DOHH2 (cell line): ENCODE results near the gene OXNAD1.

Experiments
- H3F3A ChIP-seq: fragments of 200-600 bp; sonication (generic), shearing (Covaris generic); 2 replicates; pipeline ENCODE4 v1.6.0; 2016; ENCODE audit warnings: antibody characterized with exemption, mild to moderate bottlenecking; ENCODE audit not compliant: control insufficient read depth, insufficient read depth
- H3K27ac ChIP-seq: fragments of 200-600 bp; sonication (generic); 2 replicates; pipeline ENCODE4 v1.5.1; 2014; ENCODE audit warnings: low read depth, mild to moderate bottlenecking, low read length, moderate library complexity
- H3K27me3 ChIP-seq: fragments of 200-600 bp; sonication (generic); 2 replicates; pipeline ENCODE4 v1.6.1; 2014; ENCODE audit warnings: mild to moderate bottlenecking, low read length, mixed read lengths; ENCODE audit not compliant: control insufficient read depth
- H3K36me3 ChIP-seq: fragments of 200-600 bp; sonication (generic); 2 replicates; pipeline ENCODE4 v1.6.1; 2014; ENCODE audit warnings: mild to moderate bottlenecking, low read length, moderate library complexity, mixed read lengths; ENCODE audit not compliant: control insufficient read depth
- H3K4me1 ChIP-seq: fragments of 200-600 bp; sonication (generic); 2 replicates; pipeline ENCODE4 v1.6.1; 2014; ENCODE audit warnings: mild to moderate bottlenecking, low read length, mixed read lengths; ENCODE audit not compliant: control insufficient read depth
- H3K4me2 ChIP-seq: fragments of 200-600 bp; sonication (generic); 2 replicates; pipeline ENCODE4 v1.6.0; 2014; ENCODE audit warnings: mild to moderate bottlenecking, low read length, moderate library complexity
- H3K4me3 ChIP-seq: fragments of 200-600 bp; sonication (generic); 2 replicates; pipeline ENCODE4 v1.5.1; 2014; ENCODE audit warnings: mild to moderate bottlenecking, low read length, mixed read lengths
- H3K79me2 ChIP-seq: fragments of 200-600 bp; sonication (generic); 2 replicates; pipeline ENCODE4 v1.6.1; 2014; ENCODE audit warnings: mild to moderate bottlenecking, low read length, mixed read lengths; ENCODE audit not compliant: control insufficient read depth
- H3K9me2 ChIP-seq: fragments of 200-600 bp; sonication (generic); replicated peaks from 2 replicates; pipeline ENCODE4 v1.6.1; 2014; ENCODE audit warnings: mild to moderate bottlenecking, low read length, mixed read lengths; ENCODE audit not compliant: control insufficient read depth
- H3K9me3 ChIP-seq: fragments of 200-600 bp; sonication (generic); 2 replicates; pipeline ENCODE4 v1.6.1; 2014; ENCODE audit warnings: antibody characterized with exemption, low read length, mixed read lengths; ENCODE audit not compliant: control insufficient read depth, insufficient read depth
- H4K20me1 ChIP-seq: fragments of 200-600 bp; sonication (generic); 2 replicates; pipeline ENCODE4 v1.6.0; 2014; ENCODE audit warnings: low read depth, mild to moderate bottlenecking, antibody characterized with exemption, low read length, moderate library complexity; ENCODE audit not compliant: control insufficient read depth, insufficient read depth
- CTCF ChIP-seq: fragments of 200-600 bp; sonication (generic); IDR thresholded peaks from one replicate; pipeline ENCODE4 v1.5.1; 2014; ENCODE audit warnings: antibody characterized with exemption, mild to moderate bottlenecking, low read depth, low read length; ENCODE audit not compliant: poor library complexity, severe bottlenecking
- EZH2phosphoT487 ChIP-seq: fragments of 200-600 bp; sonication (generic); IDR thresholded peaks from 2 replicates; pipeline ENCODE4 v1.6.1; 2017; ENCODE audit warnings: borderline replicate concordance, mild to moderate bottlenecking, antibody characterized with exemption, low read length, moderate library complexity, mixed read lengths

Gene OXNAD1

GRCh38 chr3:16311960-16312451, 47.0 kb downstream of the OXNAD1 start:
- Histone ChIP-seq H3K27ac (peak overlapping the region; percentile 20; the same call in 1 of the 2 replicates), H3F3A (peaks cover 46% of the 10 kb centered on the region), H3K4me1 (peaks cover 12% of the 10 kb centered on the region; the same call in 1 of the 2 replicates), H3K9me3 (no peaks in the 10 kb centered on the region), H3K4me2 (no peak overlapping the region), H4K20me1 (peaks cover 4% of the 10 kb centered on the region; the same call in 1 of the 2 replicates), H3K79me2 (no peaks in the 10 kb centered on the region; the same call in 1 of the 2 replicates), H3K27me3 (no peaks in the 10 kb centered on the region), H3K36me3 (peaks cover 82% of the 10 kb centered on the region), H3K9me2 (no peaks in the 10 kb centered on the region), H3K4me3 (no peak overlapping the region)
- TF ChIP-seq EZH2phosphoT487 (no peak), CTCF (no peak)

GRCh38 chr3:16313886-16314645, 49.1 kb downstream of the OXNAD1 start:
- H3K4me1 ChIP-seq = peaks cover 12% of the 10 kb centered on the region; the same call in 1 of the 2 replicates
- TF ChIP-seq CTCF (no peak), EZH2phosphoT487 (no peak)

GRCh38 chr3:16315623-16316022, 50.6 kb downstream of the OXNAD1 start:
- H3K4me1 ChIP-seq = peaks cover 12% of the 10 kb centered on the region; the same call in 1 of the 2 replicates
- H3K27me3 ChIP-seq = no peaks in the 10 kb centered on the region
- no peak overlapping the region for H3K4me2 ChIP-seq
- no peak for TF ChIP-seq EZH2phosphoT487
- peaks cover 93% of the 10 kb centered on the region for H3K36me3 ChIP-seq
- H3F3A ChIP-seq = peaks cover 25% of the 10 kb centered on the region
- H3K4me3 ChIP-seq = no peak overlapping the region
- H3K79me2 ChIP-seq = peaks cover 22% of the 10 kb centered on the region
- no peak overlapping the region for H3K27ac ChIP-seq
- H3K9me2 ChIP-seq = no peaks in the 10 kb centered on the region
- no peaks in the 10 kb centered on the region for H3K9me3 ChIP-seq
- H4K20me1 ChIP-seq = peaks cover 7% of the 10 kb centered on the region; the same call in 1 of the 2 replicates

More at GRCh38 chr3:16313886-16314645, 49.1 kb downstream of the OXNAD1 start:
- no peaks in the 10 kb centered on the region for H3K9me2 ChIP-seq
- peaks cover 7% of the 10 kb centered on the region; the same call in 1 of the 2 replicates for H4K20me1 ChIP-seq
- no peak overlapping the region for H3K27ac ChIP-seq
- peaks cover 35% of the 10 kb centered on the region for H3F3A ChIP-seq
- no peaks in the 10 kb centered on the region for H3K27me3 ChIP-seq
- H3K79me2 ChIP-seq = peaks cover 10% of the 10 kb centered on the region
- no peak overlapping the region for H3K4me3 ChIP-seq
- no peaks in the 10 kb centered on the region for H3K9me3 ChIP-seq
- no peak overlapping the region for H3K4me2 ChIP-seq
- H3K36me3 ChIP-seq = peaks cover 90% of the 10 kb centered on the region

DNA sequence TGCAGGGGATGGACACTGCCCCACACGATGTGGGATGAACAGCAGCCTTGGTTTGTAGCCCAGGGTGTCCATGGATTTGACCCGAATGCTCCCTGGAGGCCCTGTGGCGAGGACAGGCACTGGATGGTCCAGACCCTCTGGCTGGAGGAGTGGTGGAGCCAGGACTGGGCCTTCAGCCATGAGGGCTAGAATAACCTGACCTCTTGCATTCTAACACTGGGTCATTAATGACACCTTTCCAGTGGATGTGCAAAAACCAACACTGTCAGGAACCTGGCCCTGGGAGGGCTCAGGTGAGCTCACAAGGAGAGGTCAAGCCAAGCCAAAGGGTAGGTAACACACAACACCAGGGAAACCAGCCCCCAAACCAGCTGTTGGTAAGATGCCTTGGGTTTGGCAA, 51.4 kb downstream of the OXNAD1 start:
- H3K4me2 ChIP-seq = no peak overlapping the region
- no peak overlapping the region for H3K4me3 ChIP-seq
- H3F3A ChIP-seq = peaks cover 23% of the 10 kb centered on the region
- TF ChIP-seq CTCF = no peak
- no peak for TF ChIP-seq EZH2phosphoT487
- no peaks in the 10 kb centered on the region for H3K27me3 ChIP-seq
- H3K79me2 ChIP-seq = peaks cover 26% of the 10 kb centered on the region
- no peaks in the 10 kb centered on the region for H3K9me2 ChIP-seq
- peaks cover 12% of the 10 kb centered on the region; the same call in 1 of the 2 replicates for H3K4me1 ChIP-seq
- peaks cover 7% of the 10 kb centered on the region; the same call in 1 of the 2 replicates for H4K20me1 ChIP-seq
- no peaks in the 10 kb centered on the region for H3K9me3 ChIP-seq
- H3K36me3 ChIP-seq = peaks cover 99% of the 10 kb centered on the region
- H3K27ac ChIP-seq = no peak overlapping the region
